ENCODE data around the gene ZNF787.
A peak's percentile ranks its signal among the peaks of the same experiment; 100 is the strongest.

ZNF787 gene

DNA sequence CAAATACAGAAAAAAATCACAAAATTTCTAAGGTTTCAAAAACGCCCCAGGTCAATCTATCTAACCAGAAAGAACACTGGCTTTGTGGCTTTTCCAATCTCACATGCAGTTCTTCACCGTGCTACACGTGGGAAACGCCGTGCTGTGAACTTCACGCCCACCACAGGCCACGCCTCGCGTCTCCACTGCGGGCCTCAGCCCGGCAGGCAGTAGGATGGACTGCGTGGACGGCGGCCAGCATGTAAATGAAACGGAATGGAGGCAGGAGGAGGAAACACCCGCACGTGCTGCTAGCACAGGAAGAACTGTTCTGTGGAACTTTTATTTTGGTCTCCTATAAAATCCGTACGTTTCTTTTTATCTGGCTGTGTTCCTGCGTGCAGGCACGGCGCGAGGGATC is 23.8 kb downstream of the ZNF787 start:
- ATAC-seq: no peak
- Mint-ChIP-seq H3K4me3 (no peak overlapping the region), H3K36me3 (peaks cover 67% of the 10 kb centered on the region), H3K9me3 (peaks cover 6% of the 10 kb centered on the region), H3K4me1 (peaks cover 9% of the 10 kb centered on the region), H3K27me3 (no peaks in the 10 kb centered on the region), H3K27ac (no peak overlapping the region)

DNA sequence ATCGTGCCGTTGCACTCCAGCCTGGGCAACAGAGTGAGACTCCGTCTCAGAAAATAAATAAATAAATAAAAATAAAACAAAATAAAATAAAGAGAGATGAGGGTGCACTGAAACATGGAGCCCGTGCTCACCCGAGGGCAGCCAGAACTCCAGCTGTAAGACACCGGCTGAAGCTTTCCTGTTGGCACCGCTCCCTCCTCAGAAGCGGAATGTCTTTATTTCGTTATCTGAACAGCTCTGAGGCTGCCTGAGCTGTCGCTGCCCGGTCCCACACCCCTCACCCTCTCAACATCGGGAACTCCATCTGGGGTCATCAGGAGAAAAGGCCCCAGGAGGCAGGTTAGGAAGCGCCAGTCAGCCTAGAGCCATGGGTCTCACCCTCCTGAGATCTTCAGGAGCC is 24.4 kb downstream of the ZNF787 start:
- Mint-ChIP-seq H3K4me3 (no peak overlapping the region), H3K9me3 (peaks cover 6% of the 10 kb centered on the region), H3K4me1 (peaks cover 11% of the 10 kb centered on the region), H3K27ac (no peak overlapping the region), H3K27me3 (no peaks in the 10 kb centered on the region), H3K36me3 (peaks cover 64% of the 10 kb centered on the region)
- ATAC-seq: no peak

DNA sequence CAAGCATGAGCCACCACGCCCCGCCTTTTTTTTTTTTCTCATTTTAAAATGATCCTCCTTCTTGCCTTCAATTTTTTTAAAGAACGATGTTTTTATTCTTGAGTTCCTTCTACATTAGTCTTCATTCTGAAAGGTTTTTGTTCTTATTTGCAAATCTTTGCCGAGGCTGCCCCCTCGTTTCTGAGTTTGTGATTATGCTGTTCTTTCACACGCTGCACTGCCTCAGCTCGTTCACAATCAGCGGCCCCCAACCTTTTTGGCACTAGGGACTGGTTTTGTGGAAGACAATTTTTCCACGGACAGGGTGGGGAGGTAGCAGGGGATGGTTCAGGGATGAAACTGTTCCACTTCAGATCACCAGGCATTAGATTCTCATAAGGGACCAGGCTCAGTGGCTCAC is 26.6 kb downstream of the ZNF787 start:
- H3K4me3 Mint-ChIP-seq: no peak overlapping the region
- peaks cover 63% of the 10 kb centered on the region for H3K36me3 Mint-ChIP-seq
- H3K4me1 Mint-ChIP-seq: peaks cover 11% of the 10 kb centered on the region
- no peaks in the 10 kb centered on the region for H3K27me3 Mint-ChIP-seq
- no peak overlapping the region for H3K27ac Mint-ChIP-seq
- no peak for ATAC-seq
- peaks cover 6% of the 10 kb centered on the region for H3K9me3 Mint-ChIP-seq

DNA sequence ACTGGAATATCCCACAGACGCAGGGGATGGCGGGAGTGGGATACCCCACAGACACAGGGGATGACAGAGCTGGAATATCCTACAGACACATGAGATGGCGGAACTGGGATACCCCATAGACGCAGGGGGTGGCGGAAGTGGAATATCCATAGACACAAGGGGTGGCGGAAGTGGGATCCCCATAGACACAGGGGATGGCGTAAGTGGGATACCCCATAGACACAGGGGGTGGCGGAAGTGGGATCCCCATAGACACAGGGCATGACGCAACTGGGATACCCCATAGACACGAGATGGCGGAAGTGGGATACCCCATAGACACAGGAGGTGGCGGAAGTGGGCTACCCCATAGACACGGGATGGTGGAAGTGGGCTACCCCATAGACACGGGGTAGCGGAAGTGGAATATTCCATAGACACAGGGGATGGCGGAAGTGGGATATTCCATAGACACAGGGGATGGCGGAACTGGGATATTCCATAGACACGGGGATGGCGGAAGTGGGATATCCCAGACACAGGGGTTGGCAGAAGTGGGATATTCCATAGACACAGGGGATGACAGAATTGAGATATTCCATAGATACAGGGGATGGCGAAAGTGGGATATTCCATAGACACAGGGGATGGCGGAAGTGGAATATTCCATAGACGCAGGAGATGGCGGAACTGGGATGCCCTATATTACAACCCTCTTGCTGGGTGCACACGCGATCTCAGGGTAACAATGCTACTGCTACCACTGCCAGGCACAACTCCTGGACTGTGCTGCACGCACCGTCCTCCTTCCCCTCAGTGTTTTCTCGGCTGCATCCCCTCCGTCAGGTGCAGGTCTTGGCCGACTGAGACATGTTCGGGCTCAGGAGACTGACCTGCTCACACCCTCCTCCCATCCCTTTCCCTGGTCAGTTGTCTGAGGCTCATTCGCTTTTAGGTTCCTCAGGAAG is 28.1 kb downstream of the ZNF787 start:
- Mint-ChIP-seq H3K4me3 (no peak overlapping the region), H3K4me1 (peaks cover 11% of the 10 kb centered on the region), H3K9me3 (peaks cover 6% of the 10 kb centered on the region), H3K36me3 (peaks cover 65% of the 10 kb centered on the region), H3K27me3 (no peaks in the 10 kb centered on the region), H3K27ac (no peak overlapping the region)
- ATAC-seq: no peak

- no peak overlapping the region for H3K4me3 Mint-ChIP-seq
- ATAC-seq: no peak
- H3K9me3 Mint-ChIP-seq: peaks cover 6% of the 10 kb centered on the region
- H3K27me3 Mint-ChIP-seq: no peaks in the 10 kb centered on the region
- H3K36me3 Mint-ChIP-seq: peaks cover 65% of the 10 kb centered on the region
- H3K4me1 Mint-ChIP-seq: peaks cover 11% of the 10 kb centered on the region
- H3K27ac Mint-ChIP-seq: no peak overlapping the region
These were observed 29.1 kb downstream of the ZNF787 start for GRCh38 chr19:56091751-56092546.

GRCh38 chr19:56091066-56091490 is 30.0 kb downstream of the ZNF787 start:
- H3K9me3 Mint-ChIP-seq: peaks cover 6% of the 10 kb centered on the region
- H3K4me1 Mint-ChIP-seq: peaks cover 16% of the 10 kb centered on the region
- no peak overlapping the region for H3K27ac Mint-ChIP-seq
- H3K27me3 Mint-ChIP-seq: no peaks in the 10 kb centered on the region
- no peak overlapping the region for H3K4me3 Mint-ChIP-seq
- no peak for ATAC-seq
- H3K36me3 Mint-ChIP-seq: peaks cover 69% of the 10 kb centered on the region

DNA sequence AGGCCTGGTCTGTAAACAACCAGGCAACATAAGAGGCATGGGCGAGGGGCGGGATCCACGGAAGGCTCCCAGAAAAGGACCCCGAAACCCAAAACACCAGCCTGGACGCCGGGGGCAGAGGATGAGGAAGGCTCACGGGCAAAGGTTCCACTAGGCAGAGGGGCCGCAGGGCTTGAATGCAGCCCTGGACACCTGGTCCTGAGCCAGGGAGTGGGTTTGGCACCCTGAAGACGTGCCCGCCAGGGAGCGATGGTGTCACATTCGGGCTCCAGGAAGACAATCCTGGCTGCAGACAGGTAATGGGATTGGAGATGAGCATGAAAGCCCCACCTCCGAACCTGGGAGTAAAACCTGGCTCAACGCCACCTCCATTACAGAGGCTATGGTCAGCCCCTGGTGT is 31.8 kb downstream of the ZNF787 start:
- Mint-ChIP-seq H3K4me1 (peaks cover 32% of the 10 kb centered on the region), H3K27me3 (no peaks in the 10 kb centered on the region), H3K27ac (no peak overlapping the region), H3K9me3 (peaks cover 6% of the 10 kb centered on the region), H3K36me3 (peaks cover 56% of the 10 kb centered on the region), H3K4me3 (no peak overlapping the region)
- ATAC-seq: no peak

GRCh38 chr19:56088497-56089215 is 32.4 kb downstream of the ZNF787 start:
- Mint-ChIP-seq H3K27me3 (no peaks in the 10 kb centered on the region), H3K4me3 (no peak overlapping the region), H3K27ac (no peak overlapping the region), H3K9me3 (peaks cover 6% of the 10 kb centered on the region), H3K4me1 (peaks cover 32% of the 10 kb centered on the region), H3K36me3 (peaks cover 50% of the 10 kb centered on the region)
- ATAC-seq: no peak

GRCh38 chr19:56087647-56088496 is 33.2 kb downstream of the ZNF787 start:
- Mint-ChIP-seq H3K9me3 (peaks cover 3% of the 10 kb centered on the region), H3K36me3 (peaks cover 42% of the 10 kb centered on the region), H3K4me3 (no peak overlapping the region), H3K27me3 (no peaks in the 10 kb centered on the region), H3K27ac (no peak overlapping the region), H3K4me1 (peaks cover 29% of the 10 kb centered on the region)
- ATAC-seq: peak; percentile 52

DNA sequence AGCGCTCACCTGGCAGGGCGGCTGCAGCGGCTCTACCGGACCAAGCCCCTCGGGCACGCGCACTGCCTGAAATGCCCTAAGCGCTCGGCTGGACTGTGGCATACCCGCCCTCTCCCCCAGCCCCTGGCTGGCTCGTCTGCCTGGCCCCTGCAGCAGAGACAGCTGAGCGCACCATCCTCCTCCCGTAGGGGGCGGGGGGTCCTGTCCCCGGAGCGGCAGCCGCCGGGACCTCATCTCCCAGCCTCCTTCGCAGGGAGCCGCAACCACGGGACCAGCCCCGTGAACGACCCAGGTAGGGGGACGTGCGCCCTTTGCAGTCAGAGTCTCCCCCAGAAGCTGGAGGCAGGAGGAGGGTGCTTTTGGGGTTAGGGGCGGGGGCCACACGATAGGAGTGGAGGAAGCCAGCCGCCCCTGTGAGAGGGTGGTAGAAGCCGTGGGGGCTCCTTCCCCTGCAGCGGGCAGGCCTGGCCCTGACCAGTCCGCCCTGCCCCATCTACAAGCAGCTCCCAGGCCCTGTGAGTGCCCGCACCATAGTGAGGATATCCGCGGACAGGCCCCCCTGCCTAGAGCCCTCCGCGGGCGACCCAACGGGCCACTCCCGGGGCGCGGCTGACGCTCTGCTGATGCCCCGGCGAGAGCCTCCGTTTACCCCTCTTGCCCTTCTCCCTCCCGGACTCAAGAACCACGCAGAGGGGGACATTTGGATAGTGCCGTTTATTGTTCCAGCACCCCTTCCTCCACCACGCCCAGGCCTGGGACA is 34.2 kb downstream of the ZNF787 start:
- no peaks in the 10 kb centered on the region for H3K9me3 Mint-ChIP-seq
- ATAC-seq: no peak
- no peak overlapping the region for H3K27ac Mint-ChIP-seq
- H3K4me1 Mint-ChIP-seq: peaks cover 28% of the 10 kb centered on the region
- H3K36me3 Mint-ChIP-seq: peaks cover 33% of the 10 kb centered on the region
- H3K27me3 Mint-ChIP-seq: no peaks in the 10 kb centered on the region
- H3K4me3 Mint-ChIP-seq: no peak overlapping the region

DNA sequence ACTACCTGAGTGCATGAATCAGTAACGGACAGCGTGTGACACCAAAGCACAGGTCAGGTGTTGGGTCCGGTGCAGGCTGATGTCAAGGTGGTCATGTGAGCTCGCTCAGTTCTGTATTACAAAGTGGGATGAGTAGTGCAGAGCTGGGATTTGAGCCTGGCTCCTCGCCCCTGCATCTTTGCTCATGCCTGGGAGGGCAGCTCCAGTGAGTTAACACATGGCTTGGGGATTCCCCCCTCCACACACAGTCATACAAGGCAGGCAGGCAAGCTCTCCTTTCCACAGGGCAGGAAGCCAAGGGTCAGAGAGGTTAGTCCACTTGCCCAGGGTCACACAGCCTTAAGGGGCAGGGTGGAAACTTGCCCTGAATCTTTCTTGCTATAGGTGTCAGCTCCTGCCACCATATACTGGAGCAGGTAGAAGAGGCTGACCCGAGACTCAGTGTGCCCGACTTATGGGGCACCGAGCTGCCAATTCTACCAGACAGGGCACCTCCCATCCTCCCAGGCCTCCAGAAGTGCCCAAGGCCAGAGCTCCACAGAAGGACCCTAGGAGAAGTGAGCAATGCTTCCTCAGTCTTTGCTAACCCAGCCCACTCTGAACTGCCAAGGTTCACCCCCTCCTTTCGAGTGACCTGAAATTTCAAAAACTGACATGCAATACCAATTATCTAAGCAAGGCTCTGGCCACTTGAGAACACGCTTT is 35.4 kb downstream of the ZNF787 start:
- ATAC-seq: no peak
- no peaks in the 10 kb centered on the region for H3K9me3 Mint-ChIP-seq
- H3K27me3 Mint-ChIP-seq: no peaks in the 10 kb centered on the region
- H3K4me1 Mint-ChIP-seq: peaks cover 39% of the 10 kb centered on the region
- no peak overlapping the region for H3K27ac Mint-ChIP-seq
- H3K4me3 Mint-ChIP-seq: no peak overlapping the region
- peaks cover 26% of the 10 kb centered on the region for H3K36me3 Mint-ChIP-seq

DNA sequence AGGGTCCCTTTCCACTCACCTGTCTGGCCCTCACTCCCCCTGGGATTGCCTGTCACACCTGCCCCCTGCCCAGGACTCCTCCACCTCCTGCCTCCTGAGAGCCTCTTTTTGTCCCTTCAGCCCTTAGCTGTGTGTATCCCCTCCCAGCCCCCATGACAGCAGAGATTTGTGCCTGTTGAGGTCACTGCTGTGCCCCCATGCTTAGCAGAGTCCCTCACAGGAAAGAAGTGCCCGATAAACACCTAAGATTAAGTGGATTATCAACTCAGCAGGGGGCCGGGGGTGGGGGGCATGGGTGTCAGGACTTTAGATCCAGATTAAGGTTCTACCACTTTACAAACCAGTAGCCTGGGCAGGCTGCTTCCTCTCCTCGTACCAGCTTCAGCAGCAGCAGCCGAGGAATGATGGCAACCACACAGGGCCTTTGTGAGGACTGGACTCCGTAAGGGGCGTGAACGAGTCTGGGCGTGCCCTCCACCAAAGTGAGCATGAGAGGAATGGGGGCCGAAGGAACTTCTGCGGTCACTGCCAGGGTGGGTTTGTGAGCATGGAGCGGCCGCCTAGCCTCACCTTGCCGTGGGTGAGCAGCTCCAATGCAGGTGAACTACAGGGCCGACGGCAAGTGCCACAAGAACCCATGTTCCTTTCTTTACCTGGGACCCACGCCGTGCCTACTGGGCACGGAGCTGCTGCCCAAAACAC is 36.1 kb downstream of the ZNF787 start:
- Mint-ChIP-seq H3K27ac (no peak overlapping the region), H3K4me3 (no peak overlapping the region), H3K4me1 (peaks cover 42% of the 10 kb centered on the region), H3K9me3 (no peaks in the 10 kb centered on the region), H3K27me3 (no peaks in the 10 kb centered on the region), H3K36me3 (peaks cover 19% of the 10 kb centered on the region)
- ATAC-seq: no peak

DNA sequence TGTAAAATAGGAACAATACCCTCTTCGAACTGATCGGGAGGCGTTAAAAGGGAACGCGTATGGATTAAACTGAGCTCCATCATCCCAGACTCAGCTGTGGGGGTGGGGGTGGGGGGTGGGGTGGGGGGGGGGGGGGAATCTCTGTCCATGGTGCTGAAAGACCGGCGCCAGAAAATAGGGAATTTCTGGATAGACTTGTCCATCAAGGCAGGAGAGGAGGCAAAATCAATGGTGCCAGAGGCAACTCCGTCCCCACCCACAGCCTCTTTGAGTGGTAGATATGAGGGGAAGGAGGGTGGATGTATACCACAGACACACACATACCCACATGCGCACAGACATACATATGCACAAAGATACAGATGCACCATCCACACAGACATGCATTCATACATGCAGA is 37.4 kb downstream of the ZNF787 start:
- peaks cover 8% of the 10 kb centered on the region for H3K36me3 Mint-ChIP-seq
- no peaks in the 10 kb centered on the region for H3K27me3 Mint-ChIP-seq
- no peak overlapping the region for H3K27ac Mint-ChIP-seq
- ATAC-seq: no peak
- H3K4me3 Mint-ChIP-seq: no peak overlapping the region
- no peaks in the 10 kb centered on the region for H3K9me3 Mint-ChIP-seq
- H3K4me1 Mint-ChIP-seq: peaks cover 42% of the 10 kb centered on the region

Measured in stimulated activated memory B cell treated with anti-CD40 and anti-IgM and Interleukin-4, amounts not matched to agents 10 μg/mL and 1 μg/mL and 100 μg/mL, for 72 hours (primary cell).